Osteocyte (in vitro differentiated cells): ENCODE data around the gene SYT11. TPM values are rescaled to one million over a fixed set of nuclear protein-coding genes. Genes with fewer than 3 reads are reported as not detected.

ENCODE experiments used
- DNase-seq: peaks from one replicate; pipeline ENCODE4 v3.0.0; 2021; ENCODE audit warnings: mixed read lengths; ENCODE audit not compliant: unreplicated experiment; ENCODE audit errors: extremely low spot score
- H3K27ac Mint-ChIP-seq: one replicate; pipeline ENCODE4 v1.8.0; 2021; ENCODE audit warnings: mild to moderate bottlenecking, mixed read lengths; ENCODE audit not compliant: unreplicated experiment
- H3K27me3 Mint-ChIP-seq: one replicate; pipeline ENCODE4 v1.8.0; 2021; ENCODE audit warnings: mixed read lengths; ENCODE audit not compliant: unreplicated experiment
- H3K36me3 Mint-ChIP-seq: one replicate; pipeline ENCODE4 v1.8.0; 2021; ENCODE audit warnings: mixed read lengths; ENCODE audit not compliant: unreplicated experiment
- H3K4me1 Mint-ChIP-seq: one replicate; pipeline ENCODE4 v1.8.0; 2021; ENCODE audit warnings: mixed read lengths; ENCODE audit not compliant: unreplicated experiment
- H3K4me3 Mint-ChIP-seq: one replicate; pipeline ENCODE4 v1.8.0; 2021; ENCODE audit warnings: mild to moderate bottlenecking, moderate library complexity, mixed read lengths; ENCODE audit not compliant: unreplicated experiment
- H3K9me3 Mint-ChIP-seq: one replicate; pipeline ENCODE4 v1.8.0; 2021; ENCODE audit warnings: mixed read lengths; ENCODE audit not compliant: unreplicated experiment
- total RNA-seq: library from RNA; stranded (reverse); gene quantifications from 2 replicates; pipeline ENCODE4 v1.2.1, GENCODE V29; 2021
- TF ChIP-seq, protein P1 (sequence below): fragments of 200-600 bp; sonication (generic); IDR thresholded peaks from 2 replicates; pipeline ENCODE4 v1.5.0; 2021; ENCODE audit warnings: antibody characterized with exemption, mild to moderate bottlenecking, moderate library complexity

The SYT11 gene
- total RNA-seq, 1 donor from 2014 or later: 5.3 TPM

DNA sequence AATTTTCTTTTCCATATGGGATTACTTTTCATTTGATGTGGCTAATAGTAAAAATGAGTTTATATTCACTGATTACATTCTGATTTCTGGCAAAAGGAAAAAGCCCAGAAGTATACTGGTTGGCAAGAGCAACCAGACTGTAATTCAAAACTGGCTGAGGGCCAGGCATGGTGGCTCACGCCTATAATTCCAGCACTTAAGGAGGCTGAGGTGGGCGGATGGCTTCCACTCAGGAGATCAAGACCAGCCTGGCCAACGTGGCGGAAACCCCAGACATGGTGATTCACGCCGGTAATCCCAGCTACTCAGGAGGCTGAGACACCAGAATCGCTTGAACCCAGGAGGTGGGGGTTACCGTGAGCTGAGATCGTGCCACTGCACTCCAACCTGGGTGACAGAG lies 14.5 kb downstream of the SYT11 start:
- Mint-ChIP-seq H3K4me1 (peaks cover 5% of the 10 kb centered on the region), H3K4me3 (no peak overlapping the region), H3K9me3 (no peaks in the 10 kb centered on the region), H3K36me3 (no peaks in the 10 kb centered on the region), H3K27me3 (no peaks in the 10 kb centered on the region), H3K27ac (no peak overlapping the region)
- DNase-seq: no peak
- TF ChIP-seq, protein P1, sequence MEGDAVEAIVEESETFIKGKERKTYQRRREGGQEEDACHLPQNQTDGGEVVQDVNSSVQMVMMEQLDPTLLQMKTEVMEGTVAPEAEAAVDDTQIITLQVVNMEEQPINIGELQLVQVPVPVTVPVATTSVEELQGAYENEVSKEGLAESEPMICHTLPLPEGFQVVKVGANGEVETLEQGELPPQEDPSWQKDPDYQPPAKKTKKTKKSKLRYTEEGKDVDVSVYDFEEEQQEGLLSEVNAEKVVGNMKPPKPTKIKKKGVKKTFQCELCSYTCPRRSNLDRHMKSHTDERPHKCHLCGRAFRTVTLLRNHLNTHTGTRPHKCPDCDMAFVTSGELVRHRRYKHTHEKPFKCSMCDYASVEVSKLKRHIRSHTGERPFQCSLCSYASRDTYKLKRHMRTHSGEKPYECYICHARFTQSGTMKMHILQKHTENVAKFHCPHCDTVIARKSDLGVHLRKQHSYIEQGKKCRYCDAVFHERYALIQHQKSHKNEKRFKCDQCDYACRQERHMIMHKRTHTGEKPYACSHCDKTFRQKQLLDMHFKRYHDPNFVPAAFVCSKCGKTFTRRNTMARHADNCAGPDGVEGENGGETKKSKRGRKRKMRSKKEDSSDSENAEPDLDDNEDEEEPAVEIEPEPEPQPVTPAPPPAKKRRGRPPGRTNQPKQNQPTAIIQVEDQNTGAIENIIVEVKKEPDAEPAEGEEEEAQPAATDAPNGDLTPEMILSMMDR: no peak

DNA sequence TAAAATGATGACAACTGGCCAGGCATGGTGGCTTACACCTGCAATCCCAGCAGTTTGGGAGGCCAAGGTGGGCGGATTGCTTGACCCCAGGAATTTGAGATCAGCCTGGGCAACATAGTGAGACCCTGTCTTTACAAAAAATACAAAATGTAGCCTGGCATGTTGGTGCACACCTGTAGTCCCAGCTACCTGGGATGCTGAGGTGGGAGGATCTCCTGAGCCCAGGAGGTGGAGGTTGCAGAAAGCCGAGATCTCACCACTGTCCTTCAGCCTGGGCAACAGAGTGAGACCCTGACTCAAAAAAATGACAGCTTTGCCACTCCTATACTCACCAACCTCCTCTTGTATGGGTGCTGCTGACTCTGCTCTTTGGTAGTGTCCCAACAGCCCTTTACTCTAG lies 18.6 kb downstream of the SYT11 start:
- no peak for DNase-seq
- TF ChIP-seq, protein P1: no peak
- H3K4me1 Mint-ChIP-seq: no peaks in the 10 kb centered on the region
- H3K27ac Mint-ChIP-seq: no peak overlapping the region
- H3K4me3 Mint-ChIP-seq: no peak overlapping the region
- H3K9me3 Mint-ChIP-seq: no peaks in the 10 kb centered on the region
- H3K36me3 Mint-ChIP-seq: peaks cover 6% of the 10 kb centered on the region
- H3K27me3 Mint-ChIP-seq: no peaks in the 10 kb centered on the region

DNA sequence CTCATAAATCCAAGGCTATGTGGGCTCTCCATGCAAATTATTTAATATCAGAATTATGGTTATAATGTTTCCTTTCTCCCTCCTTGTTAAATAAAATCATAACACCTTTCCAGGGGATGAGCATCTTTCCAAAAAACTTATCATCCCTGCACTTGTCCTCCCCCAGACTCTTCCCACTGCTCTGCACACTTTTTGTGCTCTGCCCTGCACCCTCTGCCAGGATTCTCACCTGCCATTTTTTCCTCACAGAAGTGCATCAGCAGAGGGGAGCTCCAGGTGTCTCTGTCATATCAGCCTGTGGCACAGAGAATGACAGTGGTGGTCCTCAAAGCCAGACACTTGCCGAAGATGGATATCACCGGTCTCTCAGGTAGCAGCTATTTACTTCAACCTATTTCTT lies 20.9 kb downstream of the SYT11 start:
- H3K4me3 Mint-ChIP-seq: no peak overlapping the region
- no peak overlapping the region for H3K27ac Mint-ChIP-seq
- peaks cover 6% of the 10 kb centered on the region for H3K36me3 Mint-ChIP-seq
- H3K27me3 Mint-ChIP-seq: no peaks in the 10 kb centered on the region
- no peak for DNase-seq
- TF ChIP-seq, protein P1: no peak
- H3K4me1 Mint-ChIP-seq: peaks cover 7% of the 10 kb centered on the region
- no peaks in the 10 kb centered on the region for H3K9me3 Mint-ChIP-seq

DNA sequence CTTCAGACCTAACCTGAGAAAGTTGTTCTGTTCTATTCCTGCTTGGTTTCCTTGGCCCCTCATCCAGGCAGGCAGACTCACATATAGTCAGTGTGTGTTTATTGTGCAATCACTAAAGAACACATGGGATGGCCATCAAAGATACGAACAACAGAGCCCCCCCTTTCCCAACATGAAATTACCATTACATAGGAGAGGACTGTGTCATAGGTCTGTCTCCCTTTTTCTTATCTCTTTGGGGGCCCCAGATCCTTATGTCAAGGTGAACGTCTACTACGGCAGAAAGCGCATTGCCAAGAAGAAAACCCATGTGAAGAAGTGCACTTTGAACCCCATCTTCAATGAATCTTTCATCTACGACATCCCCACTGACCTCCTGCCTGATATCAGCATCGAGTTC lies 21.6 kb downstream of the SYT11 start:
- TF ChIP-seq, protein P1: no peak
- H3K4me3 Mint-ChIP-seq: no peak overlapping the region
- H3K36me3 Mint-ChIP-seq: peaks cover 6% of the 10 kb centered on the region
- peaks cover 7% of the 10 kb centered on the region for H3K4me1 Mint-ChIP-seq
- no peaks in the 10 kb centered on the region for H3K9me3 Mint-ChIP-seq
- DNase-seq: no peak
- H3K27ac Mint-ChIP-seq: no peak overlapping the region
- H3K27me3 Mint-ChIP-seq: no peaks in the 10 kb centered on the region

DNA sequence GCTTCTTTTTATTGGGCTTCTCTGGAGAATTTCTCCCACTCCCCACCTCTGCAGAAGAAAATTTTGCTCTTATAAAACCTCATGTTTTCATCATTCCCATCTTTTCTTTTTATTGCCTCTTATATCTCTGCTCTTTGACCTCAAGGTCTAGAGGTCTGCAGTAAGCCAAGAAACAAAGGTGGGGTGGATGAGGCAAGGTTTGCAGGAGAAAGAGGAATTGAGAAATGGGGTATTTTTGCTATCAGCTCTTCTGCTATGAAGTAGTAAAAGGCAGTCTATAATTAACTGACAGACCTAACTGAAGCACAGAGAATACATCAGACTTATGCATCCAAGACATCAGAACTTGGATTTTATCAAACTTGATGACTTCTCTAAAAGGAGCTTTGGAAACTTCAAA lies 22.9 kb downstream of the SYT11 start:
- Mint-ChIP-seq H3K4me1 (peaks cover 7% of the 10 kb centered on the region), H3K4me3 (no peak overlapping the region), H3K27me3 (no peaks in the 10 kb centered on the region), H3K27ac (no peak overlapping the region), H3K36me3 (peaks cover 6% of the 10 kb centered on the region), H3K9me3 (no peaks in the 10 kb centered on the region)
- DNase-seq: no peak
- TF ChIP-seq, protein P1: no peak
